Measurements from ENCODE around the gene CUL7.
"Not testable (repeated sequence)": the region's sequence is repeated elsewhere in the genome, so short reads cannot be mapped to it uniquely, and the experiment has no call there.

The CUL7 gene

DNA sequence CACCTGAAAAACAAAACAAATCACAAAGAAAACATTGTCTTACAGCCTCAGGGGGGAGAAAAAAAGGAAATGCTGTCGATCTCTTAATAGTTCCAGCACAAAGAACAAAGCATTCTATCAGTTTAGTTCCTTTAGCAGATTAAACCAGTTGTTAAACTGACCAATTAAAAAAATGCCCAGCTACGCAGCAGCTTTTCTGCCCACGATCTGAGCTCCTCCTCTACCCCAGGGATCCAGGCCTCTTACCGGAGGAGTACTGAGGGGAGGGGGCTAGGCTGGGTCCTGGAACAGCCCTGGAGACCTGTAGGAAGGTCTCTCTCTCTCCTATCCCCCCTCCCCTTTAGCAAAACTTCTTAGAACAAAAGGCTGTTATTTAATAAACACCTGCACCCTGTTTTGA lies 35.8 kb upstream of the CUL7 start:
- TF ChIP-seq, protein P1, sequence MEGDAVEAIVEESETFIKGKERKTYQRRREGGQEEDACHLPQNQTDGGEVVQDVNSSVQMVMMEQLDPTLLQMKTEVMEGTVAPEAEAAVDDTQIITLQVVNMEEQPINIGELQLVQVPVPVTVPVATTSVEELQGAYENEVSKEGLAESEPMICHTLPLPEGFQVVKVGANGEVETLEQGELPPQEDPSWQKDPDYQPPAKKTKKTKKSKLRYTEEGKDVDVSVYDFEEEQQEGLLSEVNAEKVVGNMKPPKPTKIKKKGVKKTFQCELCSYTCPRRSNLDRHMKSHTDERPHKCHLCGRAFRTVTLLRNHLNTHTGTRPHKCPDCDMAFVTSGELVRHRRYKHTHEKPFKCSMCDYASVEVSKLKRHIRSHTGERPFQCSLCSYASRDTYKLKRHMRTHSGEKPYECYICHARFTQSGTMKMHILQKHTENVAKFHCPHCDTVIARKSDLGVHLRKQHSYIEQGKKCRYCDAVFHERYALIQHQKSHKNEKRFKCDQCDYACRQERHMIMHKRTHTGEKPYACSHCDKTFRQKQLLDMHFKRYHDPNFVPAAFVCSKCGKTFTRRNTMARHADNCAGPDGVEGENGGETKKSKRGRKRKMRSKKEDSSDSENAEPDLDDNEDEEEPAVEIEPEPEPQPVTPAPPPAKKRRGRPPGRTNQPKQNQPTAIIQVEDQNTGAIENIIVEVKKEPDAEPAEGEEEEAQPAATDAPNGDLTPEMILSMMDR (conservative IDR thresholded peaks at IDR 0.05; ENCODE audit: control insufficient read depth, insufficient read depth, low read depth, low read length) = no peak
- no peak for DNase-seq (ENCODE audit: low read depth)
- no peak overlapping the region for H3K4me3 ChIP-seq (ENCODE audit: control insufficient read depth, low read depth, low read length)

DNA sequence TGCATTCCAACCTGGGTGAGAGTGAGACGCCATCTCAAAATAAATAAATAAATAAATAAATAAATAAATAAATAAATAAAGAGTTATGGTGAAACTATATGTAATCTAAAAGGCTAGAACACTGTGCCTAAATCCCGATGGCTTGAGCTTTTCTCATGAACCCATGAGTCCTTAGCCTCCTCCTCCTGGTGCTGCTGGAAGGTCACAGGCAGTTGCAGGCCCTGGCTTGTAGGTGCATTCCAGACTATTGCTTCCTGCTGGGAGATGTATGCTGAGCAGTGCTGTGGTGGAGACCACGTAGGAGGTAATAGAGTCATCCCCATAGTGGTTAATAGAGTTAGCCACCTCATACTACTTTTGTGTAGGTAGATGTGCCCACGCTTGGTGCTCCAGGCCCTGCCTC lies 35.0 kb upstream of the CUL7 start:
- TF ChIP-seq, protein P1 (conservative IDR thresholded peaks at IDR 0.05; ENCODE audit: control insufficient read depth, insufficient read depth, low read depth, low read length) = no peak
- no peak for DNase-seq (ENCODE audit: low read depth)
- no peak overlapping the region for H3K4me3 ChIP-seq (ENCODE audit: control insufficient read depth, low read depth, low read length)

DNA sequence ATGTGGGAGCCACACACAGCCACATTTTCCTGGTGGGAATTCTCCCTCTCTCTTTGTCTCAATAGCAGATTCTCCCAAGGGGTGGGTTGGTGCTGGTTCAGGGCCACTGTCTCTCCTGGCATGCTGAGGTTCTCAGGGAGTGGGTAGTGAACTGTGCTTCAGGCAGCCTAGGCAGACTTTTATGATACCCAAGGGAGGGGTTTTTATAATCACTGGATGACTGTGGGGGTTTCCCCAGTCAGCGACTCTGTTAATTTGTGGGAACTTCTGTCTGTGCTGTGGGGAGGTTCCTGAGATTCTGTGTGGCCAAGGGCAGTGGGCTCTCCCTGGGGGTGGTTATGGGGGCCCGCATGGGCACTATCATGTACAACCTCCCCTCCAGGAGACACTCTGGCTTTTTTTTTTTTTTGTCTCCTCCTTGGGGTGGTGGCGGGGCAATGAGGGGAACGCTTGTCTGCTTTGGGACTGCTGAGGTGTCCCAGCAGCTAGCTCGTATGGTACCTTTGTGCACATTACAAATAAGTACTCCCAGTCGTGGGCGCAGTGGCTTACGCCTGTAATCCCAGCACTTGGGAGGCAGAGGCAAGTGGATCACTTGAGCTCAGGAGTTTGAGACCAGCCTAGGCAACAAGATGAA lies 32.5 kb upstream of the CUL7 start:
- H3K4me3 ChIP-seq (ENCODE audit: control insufficient read depth, low read depth, low read length) = no peak overlapping the region
- DNase-seq (ENCODE audit: low read depth) = peak; percentile 10
- TF ChIP-seq, protein P1 (conservative IDR thresholded peaks at IDR 0.05; ENCODE audit: control insufficient read depth, insufficient read depth, low read depth, low read length) = no peak

DNA sequence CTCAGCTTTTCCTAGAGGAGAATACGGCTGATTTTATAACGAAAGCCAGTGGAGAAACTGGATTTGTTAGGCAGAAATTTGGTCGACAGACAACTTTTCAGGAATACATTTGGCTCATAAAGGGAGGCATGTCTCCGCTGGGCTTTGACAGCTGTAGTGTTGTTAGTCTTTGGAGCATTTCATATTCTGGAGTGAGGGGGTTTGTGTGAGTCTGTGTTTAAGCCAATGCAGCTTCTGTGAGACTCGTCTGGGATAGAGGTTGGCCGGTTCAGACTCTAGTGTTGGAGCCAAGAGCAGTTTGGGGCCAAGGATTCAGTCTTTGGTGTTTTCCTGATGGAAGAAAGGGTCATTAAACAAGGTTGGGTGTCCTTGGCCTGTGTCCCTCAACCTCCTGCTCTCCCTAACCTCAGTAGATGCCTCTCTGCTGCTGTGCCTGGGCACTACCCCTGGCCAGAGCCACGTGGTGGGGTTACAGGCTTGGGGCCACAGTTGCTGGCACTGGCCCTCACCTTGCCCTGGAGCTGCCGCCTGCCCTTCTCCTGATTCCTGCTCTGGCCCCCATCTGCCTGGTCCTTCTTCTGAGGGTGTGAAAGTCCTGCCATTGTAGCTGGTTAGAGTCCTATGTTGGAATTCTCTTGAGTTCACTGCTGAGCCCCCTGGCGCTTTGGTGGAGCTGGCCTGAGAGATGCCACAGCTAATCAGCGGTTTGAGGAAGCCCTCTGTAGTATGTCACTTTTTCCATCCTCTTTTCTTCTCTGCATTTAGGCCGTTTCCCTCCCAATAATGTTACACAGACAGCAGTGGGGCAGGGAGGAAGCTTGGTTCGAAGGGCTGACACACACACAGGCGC lies 29.4 kb upstream of the CUL7 start:
- no peak for DNase-seq (ENCODE audit: low read depth)
- no peak overlapping the region for H3K4me3 ChIP-seq (ENCODE audit: control insufficient read depth, low read depth, low read length)

DNA sequence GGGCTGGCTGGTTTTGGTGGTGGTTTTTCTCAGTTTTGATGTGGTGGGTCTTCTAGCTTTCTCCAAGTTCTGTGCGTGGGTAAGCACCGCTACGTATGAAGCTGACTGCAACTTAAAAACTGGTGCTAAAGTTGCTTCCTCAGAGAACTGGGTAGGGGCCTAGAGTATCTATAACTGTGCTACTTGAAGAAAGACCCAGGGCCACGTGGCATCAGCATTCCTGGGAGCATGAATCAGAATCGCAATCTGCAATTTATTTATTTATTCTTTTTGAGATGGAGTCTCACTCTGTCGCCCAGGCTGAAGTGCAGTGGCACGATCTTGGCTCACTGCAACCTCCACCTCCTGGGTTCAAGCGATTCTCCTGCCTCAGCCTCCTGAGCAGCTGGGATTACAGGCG lies 28.3 kb upstream of the CUL7 start:
- not testable (repeated sequence) for H3K4me3 ChIP-seq (ENCODE audit: control insufficient read depth, low read depth, low read length)
- DNase-seq (ENCODE audit: low read depth) = peak; percentile 8

More for the DNA sequence above, 29.4 kb upstream of the CUL7 start:
- TF ChIP-seq, protein P1 (conservative IDR thresholded peaks at IDR 0.05; ENCODE audit: control insufficient read depth, insufficient read depth, low read depth, low read length) = no peak

DNA sequence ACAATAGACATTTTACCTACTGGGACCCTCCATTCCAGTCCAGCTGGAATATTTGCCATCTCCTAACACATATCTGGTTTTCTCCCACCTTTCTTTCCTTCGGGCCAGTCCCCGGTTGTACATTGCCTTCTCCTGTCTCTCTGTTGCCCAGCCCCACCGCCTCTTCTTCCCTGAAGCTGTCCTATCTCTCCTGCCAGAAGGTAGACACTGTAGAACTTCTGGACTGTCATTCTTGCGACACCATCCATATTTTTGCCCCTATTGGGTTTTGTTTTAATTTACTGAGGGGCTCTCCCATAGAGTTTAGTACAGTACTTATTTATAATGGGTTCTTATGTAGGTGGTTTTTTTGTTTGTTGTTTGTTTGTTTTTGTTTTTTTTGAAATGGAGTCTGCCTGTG lies 27.4 kb upstream of the CUL7 start:
- no peak for DNase-seq (ENCODE audit: low read depth)
- no peak overlapping the region for H3K4me3 ChIP-seq (ENCODE audit: control insufficient read depth, low read depth, low read length)
- TF ChIP-seq, protein P1 (conservative IDR thresholded peaks at IDR 0.05; ENCODE audit: control insufficient read depth, insufficient read depth, low read depth, low read length) = no peak

DNA sequence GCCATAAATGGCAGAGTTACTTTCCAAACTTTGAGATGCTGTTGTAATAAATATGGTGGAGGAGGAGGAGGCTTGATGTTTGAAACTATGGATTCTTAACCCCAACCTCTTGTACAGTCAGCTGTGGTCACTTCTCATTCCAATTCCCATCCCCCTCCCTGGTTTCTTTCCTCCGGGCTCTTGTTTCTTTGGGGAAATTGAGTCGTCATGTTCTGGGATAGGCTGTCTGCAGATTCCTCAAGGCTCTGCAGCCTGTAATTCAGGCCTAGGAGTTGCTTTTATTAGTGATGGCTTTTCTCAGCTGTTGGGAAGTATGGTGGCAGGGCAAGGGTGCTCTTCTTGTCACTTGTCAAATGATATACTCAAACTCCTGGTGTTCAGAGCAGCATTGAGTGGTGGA lies 25.0 kb upstream of the CUL7 start:
- H3K4me3 ChIP-seq (ENCODE audit: control insufficient read depth, low read depth, low read length) = no peak overlapping the region
- peak; percentile 25 for DNase-seq (ENCODE audit: low read depth)
- TF ChIP-seq, protein P1 (conservative IDR thresholded peaks at IDR 0.05; ENCODE audit: control insufficient read depth, insufficient read depth, low read depth, low read length) = no peak

All from fibroblast of mammary gland (primary cell).